Measurements from ENCODE around the gene SCAMP2. TPM values are rescaled to one million over a fixed set of nuclear protein-coding genes. Genes with fewer than 3 reads are reported as not detected.

The SCAMP2 gene
- total RNA-seq, 4 donors from 2014 or later = 51.1 to 82.7 (median 64.4) TPM

GRCh38 chr15:74815121-74815934 is 57.8 kb downstream of the SCAMP2 start:
- TF ChIP-seq, protein P1, sequence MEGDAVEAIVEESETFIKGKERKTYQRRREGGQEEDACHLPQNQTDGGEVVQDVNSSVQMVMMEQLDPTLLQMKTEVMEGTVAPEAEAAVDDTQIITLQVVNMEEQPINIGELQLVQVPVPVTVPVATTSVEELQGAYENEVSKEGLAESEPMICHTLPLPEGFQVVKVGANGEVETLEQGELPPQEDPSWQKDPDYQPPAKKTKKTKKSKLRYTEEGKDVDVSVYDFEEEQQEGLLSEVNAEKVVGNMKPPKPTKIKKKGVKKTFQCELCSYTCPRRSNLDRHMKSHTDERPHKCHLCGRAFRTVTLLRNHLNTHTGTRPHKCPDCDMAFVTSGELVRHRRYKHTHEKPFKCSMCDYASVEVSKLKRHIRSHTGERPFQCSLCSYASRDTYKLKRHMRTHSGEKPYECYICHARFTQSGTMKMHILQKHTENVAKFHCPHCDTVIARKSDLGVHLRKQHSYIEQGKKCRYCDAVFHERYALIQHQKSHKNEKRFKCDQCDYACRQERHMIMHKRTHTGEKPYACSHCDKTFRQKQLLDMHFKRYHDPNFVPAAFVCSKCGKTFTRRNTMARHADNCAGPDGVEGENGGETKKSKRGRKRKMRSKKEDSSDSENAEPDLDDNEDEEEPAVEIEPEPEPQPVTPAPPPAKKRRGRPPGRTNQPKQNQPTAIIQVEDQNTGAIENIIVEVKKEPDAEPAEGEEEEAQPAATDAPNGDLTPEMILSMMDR (IDR thresholded peaks at IDR 0.05; ENCODE audit: low read depth) = no peak

DNA sequence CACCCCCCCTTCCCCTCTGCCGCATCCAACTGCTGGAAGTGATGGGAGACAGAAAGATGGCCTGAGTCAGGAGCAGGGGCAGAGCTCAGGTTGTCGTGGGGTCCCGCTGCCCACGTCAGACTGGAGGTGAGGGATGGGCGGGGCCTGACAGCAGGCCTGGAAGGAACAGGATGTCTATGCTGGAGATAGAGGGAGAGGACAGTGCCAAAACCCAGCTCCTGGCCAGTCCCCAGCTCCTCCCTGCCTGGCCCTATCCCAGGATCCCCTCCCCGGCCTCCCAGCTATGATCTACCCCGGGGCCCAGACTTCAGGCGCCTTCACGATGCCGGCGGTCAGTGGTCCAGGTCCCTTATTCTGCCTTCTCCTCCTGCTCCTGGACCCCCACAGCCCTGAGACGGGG is 60.6 kb downstream of the SCAMP2 start, which contains the start of gene LMAN1L:
TSS of gene LMAN1L (plus strand) at position 303 of the 400 bp plus-strand sequence. CDS start at position 323, 20 bp downstream.
- TF ChIP-seq, protein P1 (IDR thresholded peaks at IDR 0.05; ENCODE audit: low read depth) = no peak

DNA sequence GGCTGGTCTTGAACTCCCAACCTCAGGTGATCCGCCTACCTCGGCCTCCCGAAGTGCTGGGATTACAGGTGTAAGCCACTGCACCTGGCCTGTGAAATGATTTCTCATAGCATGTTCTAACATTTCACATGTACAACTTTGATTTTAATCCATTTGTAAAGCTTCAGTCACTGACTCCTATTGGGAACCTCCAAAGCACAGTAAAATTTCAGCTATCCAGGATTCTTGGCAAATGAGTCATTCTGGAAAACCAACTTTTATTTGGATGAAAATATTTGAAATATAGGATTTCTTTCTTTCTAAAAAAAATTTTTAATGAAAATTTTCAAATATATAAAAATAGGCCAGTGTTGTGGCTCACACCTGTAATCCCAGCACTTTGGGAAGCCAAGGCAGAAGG is 63.2 kb downstream of the SCAMP2 start:
- TF ChIP-seq, protein P1 (IDR thresholded peaks at IDR 0.05; ENCODE audit: low read depth) = no peak

- TF ChIP-seq, protein P1 (IDR thresholded peaks at IDR 0.05; ENCODE audit: low read depth) = no peak
Observed at GRCh38 chr15:74809242-74809641, 63.9 kb downstream of the SCAMP2 start.

GRCh38 chr15:74808840-74809229 is 64.3 kb downstream of the SCAMP2 start:
- TF ChIP-seq, protein P1 (IDR thresholded peaks at IDR 0.05; ENCODE audit: low read depth) = no peak

GRCh38 chr15:74808078-74808839 is 64.9 kb downstream of the SCAMP2 start:
- TF ChIP-seq, protein P1 (IDR thresholded peaks at IDR 0.05; ENCODE audit: low read depth) = no peak

GRCh38 chr15:74807282-74807681 is 65.9 kb downstream of the SCAMP2 start:
- TF ChIP-seq, protein P1 (IDR thresholded peaks at IDR 0.05; ENCODE audit: low read depth) = no peak

Measured in subcutaneous adipose tissue (tissue), 4 donors.